GM21526 (cell line): Measurements from ENCODE around the gene DGCR6L.
"Not testable (repeated sequence)": the region's sequence is repeated elsewhere in the genome, so short reads cannot be mapped to it uniquely, and the experiment has no call there.

Source experiments
- ATAC-seq: cut with Tn5 transposase; IDR thresholded peaks from one replicate; pipeline ENCODE4 v1.9.1; 2021; ENCODE audit warnings: moderate library complexity; ENCODE audit not compliant: unreplicated experiment, low FRiP score

The DGCR6L gene

DNA sequence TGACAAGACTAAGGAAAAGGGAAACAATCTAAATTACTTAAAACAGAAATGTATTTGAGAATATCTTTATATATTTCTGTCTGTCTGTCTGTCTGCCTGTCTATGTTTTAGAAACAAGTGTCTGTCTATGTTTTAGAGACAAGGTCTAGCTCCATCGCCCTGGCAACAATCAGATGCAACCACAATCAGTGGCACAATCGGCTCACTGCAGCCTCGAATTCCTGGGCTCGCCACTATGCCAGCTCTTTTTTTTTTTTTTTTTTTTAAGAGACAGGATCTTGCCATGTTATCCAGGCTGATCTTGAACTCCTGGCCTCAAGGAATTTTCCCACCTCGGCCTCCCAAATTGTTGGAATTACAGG is 8.7 kb upstream of the DGCR6L start:
- ATAC-seq, result not testable (repeated sequence)

DNA sequence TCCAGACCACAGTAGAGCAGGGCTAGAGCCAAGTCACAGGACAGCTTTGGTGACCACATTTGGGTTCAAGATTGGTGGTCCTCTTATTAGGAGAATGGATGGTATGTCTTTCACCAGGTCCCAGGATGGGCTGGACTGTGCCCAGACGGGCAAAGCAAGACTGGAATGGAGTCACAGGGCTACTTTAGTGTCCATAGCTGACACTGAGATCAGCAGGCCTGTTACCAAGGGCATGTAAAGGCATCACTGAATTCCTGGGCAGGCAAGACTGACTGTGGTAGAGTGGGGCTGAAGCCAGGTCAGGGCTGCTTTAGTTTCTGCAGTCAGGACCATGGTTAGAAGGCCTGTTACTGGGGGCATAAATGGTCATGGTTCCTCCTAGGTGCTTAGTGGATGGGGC is 6.1 kb upstream of the DGCR6L start:
- not testable (repeated sequence) for ATAC-seq

DNA sequence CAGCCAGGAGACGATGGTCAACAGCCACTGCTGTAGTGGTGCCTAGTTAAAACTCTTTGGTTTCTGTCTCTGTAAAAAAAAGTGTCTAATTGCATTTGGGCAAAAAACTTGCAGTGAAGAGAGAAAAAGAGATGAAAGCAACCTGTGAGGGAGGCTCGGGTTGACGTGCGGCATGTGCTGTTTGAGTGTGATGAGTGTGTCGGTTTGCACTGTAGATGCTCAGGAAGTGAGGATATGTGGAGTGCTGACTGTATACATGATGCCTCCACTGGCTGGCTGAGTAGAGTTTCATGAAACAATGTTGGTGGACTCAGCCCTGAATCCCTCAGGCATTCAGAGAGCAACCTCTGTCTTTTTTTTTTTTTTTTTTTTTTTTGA is 4.3 kb upstream of the DGCR6L start:
- ATAC-seq, result no peak

DNA sequence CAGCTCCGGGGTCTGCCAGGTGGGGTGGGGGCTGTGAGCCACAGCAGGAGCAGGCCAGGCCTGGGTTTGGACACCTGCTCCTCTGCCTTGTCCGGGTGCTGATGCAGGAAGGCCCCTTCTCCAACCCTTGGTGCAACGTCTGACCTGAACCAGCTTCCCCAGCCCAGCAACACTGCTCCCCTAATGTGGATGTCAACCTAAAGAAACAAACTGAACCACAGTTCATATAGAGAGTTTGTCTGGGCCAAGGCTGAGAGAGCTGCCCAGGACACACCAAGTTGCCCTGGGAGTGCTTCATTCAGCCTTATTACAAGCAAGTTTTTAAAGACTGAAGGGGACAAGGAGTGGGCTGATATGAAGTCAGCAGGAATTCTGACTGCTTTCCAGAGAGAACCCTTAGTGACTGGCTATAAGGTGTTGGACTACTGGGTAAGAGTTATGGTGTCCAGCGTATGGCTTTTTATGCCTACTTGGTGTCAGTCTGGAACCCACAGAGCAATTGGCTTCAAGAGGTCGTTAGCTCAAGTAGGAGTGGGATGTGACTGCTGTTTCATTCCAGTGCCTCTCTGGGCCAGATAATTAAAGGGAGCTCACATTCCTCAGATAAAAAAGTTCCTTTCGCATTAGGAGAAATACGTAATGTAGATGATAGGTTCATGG is 1.8 kb upstream of the DGCR6L start:
- not testable (repeated sequence) for ATAC-seq

GRCh38 chr22:20320659-20321551 is 1.0 kb upstream of the DGCR6L start:
- not testable (repeated sequence) for ATAC-seq

DNA sequence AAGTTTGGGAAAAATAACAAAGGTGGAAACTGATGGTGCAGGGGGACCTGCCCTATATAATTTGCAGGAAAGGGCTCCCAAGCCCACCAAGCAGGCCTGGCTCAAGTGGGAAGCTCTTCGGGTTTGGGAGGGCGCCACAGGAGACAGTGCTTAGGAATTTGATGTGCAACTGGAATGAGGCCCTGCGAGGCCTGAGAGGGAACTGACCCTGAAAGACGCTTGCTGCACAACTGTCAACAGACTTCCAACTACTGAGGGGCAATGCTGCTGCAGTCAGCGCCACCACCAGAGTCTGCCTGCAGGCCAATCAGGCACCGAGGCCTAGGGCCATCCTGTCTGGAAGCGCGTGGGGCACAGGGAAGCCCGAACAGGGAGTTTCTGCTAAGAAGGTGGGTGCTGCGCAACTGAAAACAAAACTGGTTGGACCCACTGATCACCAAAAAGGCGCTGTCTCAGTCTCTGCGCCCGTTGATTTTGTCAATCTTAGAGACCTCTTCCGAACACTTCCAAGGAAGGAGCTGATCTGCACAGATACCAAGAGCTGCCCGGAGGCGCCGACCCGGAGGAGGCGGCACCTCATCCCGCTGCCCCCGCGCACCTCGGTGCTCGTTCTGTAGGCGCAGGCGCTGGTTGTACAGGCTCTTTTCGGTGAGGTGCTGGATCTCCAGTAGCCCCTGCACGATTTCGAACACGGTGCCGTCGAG is 667 bp downstream of the DGCR6L start:
- peak; percentile 8 for ATAC-seq

DNA sequence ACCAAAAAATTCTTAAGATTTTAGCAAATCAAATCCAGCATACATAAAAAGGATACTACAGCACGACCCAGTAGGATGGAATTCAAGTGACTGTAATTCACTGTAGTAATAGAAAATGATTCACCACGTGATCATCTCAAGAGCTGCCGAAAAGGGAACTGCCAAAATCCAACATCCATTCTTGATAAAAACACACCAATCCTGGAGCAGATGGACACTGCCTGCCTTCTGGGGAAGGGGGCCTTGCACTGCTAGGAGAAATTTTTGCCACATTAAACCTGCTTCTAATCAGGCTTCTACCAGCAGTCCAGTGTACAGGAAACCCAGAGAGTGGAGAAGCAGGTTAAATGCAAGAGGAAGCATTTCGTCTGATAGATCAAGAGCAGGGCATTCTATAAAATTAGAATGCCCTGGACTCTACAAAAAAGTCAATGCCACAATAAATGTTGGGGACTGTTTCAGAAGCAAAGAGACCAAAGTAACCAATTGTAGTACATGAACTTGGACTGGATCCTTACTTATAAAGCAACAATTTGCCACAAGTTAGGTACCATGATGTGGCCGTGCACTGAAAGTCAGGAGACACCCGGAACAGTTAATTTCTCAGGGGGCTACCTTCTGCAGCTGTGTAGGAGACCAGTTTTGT is 1.7 kb downstream of the DGCR6L start:
- not testable (repeated sequence) for ATAC-seq

DNA sequence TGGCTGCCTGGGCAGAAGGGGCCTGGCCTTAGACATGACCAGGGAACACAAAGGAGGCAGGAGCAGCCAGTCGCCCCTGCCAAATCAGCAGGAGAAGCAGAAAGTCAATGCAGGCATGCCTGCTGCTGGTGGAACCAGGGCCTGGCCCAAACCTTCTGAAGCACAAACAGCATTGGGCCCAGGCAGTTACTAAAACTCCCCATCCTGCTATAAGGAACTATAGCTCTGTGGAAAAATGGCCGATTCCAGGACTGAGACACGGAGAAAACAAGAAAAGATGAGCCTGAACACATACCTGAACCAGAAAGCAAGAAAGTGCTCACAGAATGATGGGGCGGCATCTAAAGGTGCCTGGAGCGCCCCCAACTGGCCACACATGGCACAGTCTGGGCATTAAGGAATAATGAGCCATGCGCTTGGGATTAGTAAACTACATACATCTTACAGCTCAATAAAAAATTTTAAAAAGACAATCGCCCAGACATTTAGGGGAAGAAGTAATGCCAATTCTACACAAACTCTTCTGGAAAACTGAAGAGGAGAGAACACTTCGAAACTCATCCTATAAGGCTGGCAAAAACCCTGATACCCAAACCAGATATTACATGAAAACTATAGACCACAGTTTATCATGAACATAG is 2.3 kb downstream of the DGCR6L start:
- not testable (repeated sequence) for ATAC-seq

GRCh38 chr22:20316844-20317401 is 2.9 kb downstream of the DGCR6L start:
- ATAC-seq, result no peak

GRCh38 chr22:20316217-20316843 is 3.5 kb downstream of the DGCR6L start:
- no peak for ATAC-seq

DNA sequence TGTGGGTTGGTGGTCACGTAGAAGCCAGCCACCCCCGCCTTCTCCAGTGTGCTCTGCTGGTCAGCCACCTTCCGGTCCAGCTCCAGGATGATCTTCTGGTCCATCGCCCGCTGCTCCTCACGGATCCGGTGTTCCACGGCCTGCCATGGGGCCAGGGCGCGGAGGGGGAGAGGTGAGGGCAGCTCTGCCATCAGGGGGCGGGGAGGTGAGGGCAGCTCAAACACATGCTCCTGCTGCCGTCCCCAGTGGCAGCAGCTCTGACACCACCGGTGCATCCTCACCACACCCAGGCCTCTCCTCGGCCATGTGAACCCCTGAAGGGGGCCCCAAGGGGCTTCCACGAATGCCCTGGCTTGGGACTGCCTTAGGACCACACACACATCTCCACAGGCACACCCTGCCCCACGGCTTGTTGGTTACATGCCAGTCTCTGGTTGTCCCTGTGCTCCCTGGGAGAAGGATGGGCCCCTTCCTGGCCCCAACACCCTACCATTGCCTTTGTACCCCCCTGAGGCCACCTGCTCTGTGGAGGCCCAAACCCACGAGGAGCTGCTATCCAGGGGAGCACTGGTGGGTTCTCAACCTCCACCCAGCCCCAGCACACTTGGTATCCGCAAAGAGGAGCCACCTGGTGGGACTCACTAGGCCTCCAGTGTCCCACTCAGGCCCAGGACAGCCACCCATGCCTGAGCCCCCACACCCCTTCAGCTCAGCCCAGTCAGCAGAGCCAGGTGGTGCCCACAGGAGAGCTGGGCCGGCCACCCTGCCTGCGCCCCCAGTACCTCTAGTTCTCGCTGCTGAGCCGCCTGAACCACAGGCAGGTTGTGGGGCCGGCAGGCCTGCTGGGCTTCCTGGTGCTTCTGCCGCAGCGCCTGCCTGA is 4.3 kb downstream of the DGCR6L start:
- ATAC-seq, result no peak

DNA sequence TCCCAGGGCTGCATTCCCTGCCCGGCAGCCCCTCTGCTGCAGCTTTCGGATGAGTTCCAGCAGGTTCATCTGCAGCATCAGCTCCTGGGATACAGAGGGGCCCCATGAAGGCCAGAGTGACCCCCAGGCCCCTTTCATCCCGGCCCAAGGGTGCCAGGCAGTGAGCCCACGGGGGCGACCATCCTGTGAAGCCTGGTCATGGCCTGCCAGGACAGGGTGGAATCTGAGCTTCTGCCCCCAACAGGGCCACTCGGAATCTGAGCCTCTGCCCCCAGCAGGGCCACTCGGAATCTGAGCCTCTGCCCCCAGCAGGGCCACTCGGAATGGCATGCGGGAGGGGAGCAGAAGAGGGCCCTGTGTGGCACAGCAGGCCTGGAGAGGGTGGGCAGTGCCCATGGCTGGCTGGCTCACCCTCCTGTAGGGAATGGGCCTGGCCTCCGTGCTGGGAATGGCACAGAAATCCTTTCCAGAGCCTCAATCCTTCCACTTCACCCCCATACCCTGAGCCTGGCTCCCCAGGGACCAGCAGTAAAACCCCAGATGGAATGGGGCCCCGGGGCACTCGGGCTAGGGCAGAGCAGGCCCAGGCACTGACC is 5.0 kb downstream of the DGCR6L start:
- ATAC-seq, result not testable (repeated sequence)

- ATAC-seq, result not testable (repeated sequence)
These were observed 5.7 kb downstream of the DGCR6L start for GRCh38 chr22:20314206-20314605.

GRCh38 chr22:20313306-20314077 is 6.4 kb downstream of the DGCR6L start:
- not testable (repeated sequence) for ATAC-seq

DNA sequence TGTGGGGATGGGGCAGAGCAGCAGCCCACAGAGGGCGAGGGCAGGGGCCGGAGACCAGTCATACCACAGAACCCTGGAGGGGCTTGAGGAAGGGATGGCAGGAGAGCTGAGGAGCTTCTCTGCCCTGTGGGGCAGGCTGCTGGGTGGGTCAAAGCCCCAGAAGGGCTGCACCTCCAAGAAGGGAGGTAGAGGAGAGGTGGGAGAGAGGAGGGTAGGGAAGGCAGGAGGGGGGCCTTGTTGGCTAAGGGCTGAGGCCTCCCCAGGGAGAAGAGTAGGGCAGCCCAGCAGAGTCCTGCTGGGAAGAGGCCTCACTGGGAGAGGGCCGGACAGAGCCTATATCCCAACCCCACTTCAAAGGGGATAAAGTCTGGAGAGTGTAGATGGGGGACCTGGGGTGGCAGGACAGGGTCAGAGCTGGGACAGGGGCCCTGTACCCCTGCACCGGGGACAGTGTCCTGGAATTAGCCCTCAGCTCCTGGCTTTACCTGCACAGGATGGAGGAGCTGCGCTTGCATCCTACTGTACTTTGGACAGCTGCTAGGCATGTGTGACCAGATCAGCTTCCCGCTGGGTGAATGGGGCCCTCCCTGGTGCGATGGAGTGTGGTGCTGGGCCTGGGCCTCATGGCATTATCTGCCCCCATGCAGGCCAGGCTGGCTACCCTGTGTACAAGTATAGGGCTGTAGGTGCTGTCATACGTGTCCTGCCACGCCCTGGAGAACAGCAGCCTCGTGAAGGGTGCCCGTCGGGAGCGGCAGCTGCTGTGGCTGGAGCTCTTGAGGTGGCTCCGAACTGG is 7.3 kb downstream of the DGCR6L start:
- no peak for ATAC-seq

DNA sequence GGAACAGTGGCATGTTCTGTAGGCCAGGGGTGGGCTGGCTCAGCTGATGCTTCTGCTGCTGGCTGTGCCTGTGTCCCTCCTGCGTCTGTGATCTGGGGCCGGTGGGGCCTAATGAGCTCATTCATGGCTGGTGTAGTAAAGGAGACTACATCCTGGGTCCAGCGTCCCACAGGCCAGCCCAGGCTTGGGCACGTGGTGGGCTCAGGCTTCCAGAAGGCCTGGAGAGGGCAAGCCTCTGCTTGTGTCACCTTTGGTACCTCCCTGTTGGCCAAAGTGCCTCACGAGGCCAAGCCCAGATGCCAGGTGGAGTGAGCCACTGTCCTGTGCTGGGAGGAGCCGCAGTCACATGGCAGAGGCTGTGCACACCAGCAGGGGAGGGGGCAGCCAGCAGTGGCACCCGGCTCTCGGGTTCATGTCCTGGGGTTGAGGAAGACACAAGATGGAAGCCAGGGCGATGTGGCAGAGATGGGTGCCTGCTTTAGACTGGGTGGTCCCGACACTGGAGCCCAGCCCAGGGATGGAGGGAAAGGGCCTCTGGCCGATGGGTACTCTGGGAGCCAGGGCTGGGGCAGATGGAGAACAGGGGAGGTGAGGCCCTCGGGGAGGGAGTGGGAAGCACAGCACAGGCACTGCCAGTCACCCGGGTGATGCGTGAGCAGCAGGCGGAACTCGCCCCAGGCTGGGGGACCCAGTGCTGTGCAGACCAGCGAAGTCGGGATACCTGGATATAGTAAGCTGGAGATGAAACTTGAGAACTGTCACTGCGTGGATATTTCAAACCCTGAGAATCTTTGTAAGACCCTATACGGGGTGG is 8.4 kb downstream of the DGCR6L start:
- not testable (repeated sequence) for ATAC-seq
